Ascending aorta (tissue), 2 donors: Measurements from ENCODE around the gene APOBEC3C. TPM values are rescaled to one million over a fixed set of nuclear protein-coding genes. Genes with fewer than 3 reads are reported as not detected.
"Not testable (repeated sequence)": the region's sequence is repeated elsewhere in the genome, so short reads cannot be mapped to it uniquely, and the experiment has no call there.

Experiments
- DNase-seq, 2 donors: peaks; one replicate each; pipeline ENCODE4 v3.0.0-alpha.2; 2019; ENCODE audit warnings: low spot score in 2 of 2
- H3K27ac ChIP-seq, 2 donors: fragments of 200-600 bp; sonication (generic); one replicate each; pipeline ENCODE4 v1.5.1; 2016 to 2017; ENCODE audit warnings: mild to moderate bottlenecking in 1 of 2
- H3K27me3 ChIP-seq: fragments of 200-600 bp; sonication (generic); one replicate; pipeline ENCODE4 v1.5.1; 2017
- H3K36me3 ChIP-seq, 2 donors: fragments of 200-600 bp; sonication (generic); one replicate each; pipeline ENCODE4 v1.5.1; 2016
- H3K4me1 ChIP-seq, 2 donors: fragments of 200-600 bp; sonication (generic); one replicate each; pipeline ENCODE4 v1.5.1; 2016 to 2017; ENCODE audit warnings: mild to moderate bottlenecking in 1 of 2
- H3K4me3 ChIP-seq, 2 donors: fragments of 200-600 bp; sonication (generic); one replicate each; pipeline ENCODE4 v1.5.1; 2016 to 2017; ENCODE audit warnings: mild to moderate bottlenecking in 1 of 2
- H3K9me3 ChIP-seq, 2 donors: fragments of 200-600 bp; sonication (generic); one replicate each; pipeline ENCODE4 v1.5.1; 2016
- intact Hi-C: fragments of 100-400 bp; cut with DNase I; formaldehyde crosslinking; loops from one replicate; pipeline ENCODE4 v1.15.1; 2023
- total RNA-seq: library from RNA; depleted of rRNA; stranded (reverse); fragments of >200 nt; gene quantifications from one replicate; pipeline ENCODE4 v1.1.0, GENCODE V29; 2016
- TF ChIP-seq, protein P1 (sequence below), 3 experiments: fragments of 200-600 bp in 2 of 3; fragments of 450-650 bp in 1 of 3; sonication (generic) in 2 of 3; IDR thresholded peaks; one replicate each; pipeline ENCODE4 v1.5.1; 2016 to 2019; ENCODE audit warnings: antibody characterized with exemption in 3 of 3, mild to moderate bottlenecking in 1 of 3, moderate library complexity in 1 of 3

Gene APOBEC3C
- total RNA-seq, 1 donor from 2014 or later = 9.5 TPM

DNA sequence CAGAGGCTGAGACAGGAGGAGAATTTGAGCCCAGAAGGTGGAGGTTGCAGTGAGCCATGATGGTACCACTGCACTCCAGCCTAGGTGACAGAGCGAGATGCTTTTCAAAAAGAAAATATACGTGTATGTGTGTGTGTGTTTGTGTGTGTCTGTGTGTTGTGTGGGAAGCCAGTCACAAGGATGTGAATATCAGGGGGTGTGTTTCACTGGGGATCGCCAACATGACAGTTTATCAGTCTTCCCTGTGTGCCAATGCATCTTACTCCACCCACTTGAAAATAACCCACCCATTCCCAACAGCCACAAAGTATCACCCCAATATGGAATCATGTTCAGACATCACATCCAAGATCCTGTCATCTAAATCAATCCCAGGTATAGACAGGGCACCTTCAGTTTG lies 42.3 kb upstream of the APOBEC3C start:
- DNase-seq = no peak
- intact Hi-C loops = no loop called here
- no peaks in the 10 kb centered on the region for H3K27me3 ChIP-seq
- H3K36me3 ChIP-seq = no peaks in the 10 kb centered on the region
- no peak overlapping the region for H3K27ac ChIP-seq
- H3K4me3 ChIP-seq = no peak overlapping the region
- no peaks in the 10 kb centered on the region for H3K4me1 ChIP-seq
- no peaks in the 10 kb centered on the region for H3K9me3 ChIP-seq
- TF ChIP-seq, protein P1, sequence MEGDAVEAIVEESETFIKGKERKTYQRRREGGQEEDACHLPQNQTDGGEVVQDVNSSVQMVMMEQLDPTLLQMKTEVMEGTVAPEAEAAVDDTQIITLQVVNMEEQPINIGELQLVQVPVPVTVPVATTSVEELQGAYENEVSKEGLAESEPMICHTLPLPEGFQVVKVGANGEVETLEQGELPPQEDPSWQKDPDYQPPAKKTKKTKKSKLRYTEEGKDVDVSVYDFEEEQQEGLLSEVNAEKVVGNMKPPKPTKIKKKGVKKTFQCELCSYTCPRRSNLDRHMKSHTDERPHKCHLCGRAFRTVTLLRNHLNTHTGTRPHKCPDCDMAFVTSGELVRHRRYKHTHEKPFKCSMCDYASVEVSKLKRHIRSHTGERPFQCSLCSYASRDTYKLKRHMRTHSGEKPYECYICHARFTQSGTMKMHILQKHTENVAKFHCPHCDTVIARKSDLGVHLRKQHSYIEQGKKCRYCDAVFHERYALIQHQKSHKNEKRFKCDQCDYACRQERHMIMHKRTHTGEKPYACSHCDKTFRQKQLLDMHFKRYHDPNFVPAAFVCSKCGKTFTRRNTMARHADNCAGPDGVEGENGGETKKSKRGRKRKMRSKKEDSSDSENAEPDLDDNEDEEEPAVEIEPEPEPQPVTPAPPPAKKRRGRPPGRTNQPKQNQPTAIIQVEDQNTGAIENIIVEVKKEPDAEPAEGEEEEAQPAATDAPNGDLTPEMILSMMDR (IDR thresholded peaks at IDR 0.05) = no peak

DNA sequence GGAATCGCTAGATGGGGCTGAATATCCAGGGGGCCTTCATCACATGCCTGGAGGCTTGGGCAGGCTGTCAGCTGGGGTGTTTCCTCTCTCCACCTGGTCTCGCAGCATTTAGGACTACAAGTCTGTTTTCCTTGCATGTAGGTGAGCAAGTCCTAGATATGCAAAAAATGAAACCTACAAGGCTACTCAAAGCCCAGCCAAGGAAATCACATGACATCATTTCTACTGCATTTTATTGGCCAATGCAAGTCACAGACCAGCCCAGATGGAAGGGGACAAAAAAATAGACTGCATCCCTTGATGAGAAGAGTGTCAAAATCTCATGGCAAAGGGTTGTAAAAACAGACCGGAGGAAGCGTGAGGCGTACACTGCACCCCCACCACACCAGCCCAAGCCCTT lies 41.5 kb upstream of the APOBEC3C start:
- Histone ChIP-seq H3K27ac (no peak overlapping the region), H3K27me3 (no peaks in the 10 kb centered on the region), H3K4me1 (no peaks in the 10 kb centered on the region), H3K36me3 (no peaks in the 10 kb centered on the region), H3K4me3 (no peak overlapping the region), H3K9me3 (no peaks in the 10 kb centered on the region)
- intact Hi-C loops = no loop called here
- TF ChIP-seq, protein P1 (IDR thresholded peaks at IDR 0.05) = no peak
- no peak for DNase-seq

DNA sequence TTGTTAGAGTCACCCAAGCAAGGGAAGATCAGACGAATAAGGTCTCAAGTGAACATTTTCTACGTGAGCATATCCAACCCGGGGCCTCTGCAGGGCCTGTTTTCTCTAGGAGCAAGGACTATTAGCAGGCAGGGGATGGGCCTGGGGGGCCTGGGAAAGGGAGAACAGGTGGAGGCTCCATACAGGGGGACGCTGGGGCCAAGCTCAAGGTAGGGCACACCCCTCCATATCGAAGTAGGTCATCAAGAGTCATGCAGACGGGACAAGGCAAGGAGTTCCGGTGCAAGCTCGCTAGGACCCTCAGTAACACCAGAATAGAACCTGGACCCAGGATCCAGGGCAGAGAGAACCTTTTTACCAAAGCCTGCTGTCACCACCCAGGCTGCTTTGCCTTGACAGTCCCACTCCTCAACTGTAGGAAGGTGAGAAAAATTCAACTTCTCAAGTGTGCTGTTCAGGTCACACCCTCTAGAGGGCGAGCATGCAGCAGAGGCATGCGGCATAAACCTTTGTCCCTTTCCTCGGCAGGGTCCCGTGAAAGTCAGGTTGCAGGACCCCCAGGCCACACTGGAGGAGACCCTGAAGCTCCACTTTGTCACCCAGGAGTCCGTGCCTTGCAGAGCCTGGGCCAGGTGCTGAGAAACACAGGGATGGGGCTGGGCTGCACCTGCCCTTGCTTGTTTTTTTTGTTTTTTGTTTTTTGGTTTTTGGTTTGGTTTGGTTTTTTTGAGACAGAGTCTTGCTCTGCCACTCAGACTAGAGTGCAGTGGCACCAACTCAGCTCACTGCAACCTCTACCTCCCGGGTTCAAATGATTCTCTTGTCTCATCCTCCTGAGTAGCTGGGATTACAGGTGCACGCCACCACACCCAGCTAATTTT lies 40.5 kb upstream of the APOBEC3C start:
- H3K27me3 ChIP-seq = no peaks in the 10 kb centered on the region
- H3K9me3 ChIP-seq = no peaks in the 10 kb centered on the region
- intact Hi-C loops = no loop called here
- TF ChIP-seq, protein P1 (IDR thresholded peaks at IDR 0.05) = peak in 1 of 3 experiments; percentile 70
- H3K36me3 ChIP-seq = no peaks in the 10 kb centered on the region
- H3K4me3 ChIP-seq = no peak overlapping the region
- no peak overlapping the region for H3K27ac ChIP-seq
- no peak for DNase-seq
- no peaks in the 10 kb centered on the region for H3K4me1 ChIP-seq

DNA sequence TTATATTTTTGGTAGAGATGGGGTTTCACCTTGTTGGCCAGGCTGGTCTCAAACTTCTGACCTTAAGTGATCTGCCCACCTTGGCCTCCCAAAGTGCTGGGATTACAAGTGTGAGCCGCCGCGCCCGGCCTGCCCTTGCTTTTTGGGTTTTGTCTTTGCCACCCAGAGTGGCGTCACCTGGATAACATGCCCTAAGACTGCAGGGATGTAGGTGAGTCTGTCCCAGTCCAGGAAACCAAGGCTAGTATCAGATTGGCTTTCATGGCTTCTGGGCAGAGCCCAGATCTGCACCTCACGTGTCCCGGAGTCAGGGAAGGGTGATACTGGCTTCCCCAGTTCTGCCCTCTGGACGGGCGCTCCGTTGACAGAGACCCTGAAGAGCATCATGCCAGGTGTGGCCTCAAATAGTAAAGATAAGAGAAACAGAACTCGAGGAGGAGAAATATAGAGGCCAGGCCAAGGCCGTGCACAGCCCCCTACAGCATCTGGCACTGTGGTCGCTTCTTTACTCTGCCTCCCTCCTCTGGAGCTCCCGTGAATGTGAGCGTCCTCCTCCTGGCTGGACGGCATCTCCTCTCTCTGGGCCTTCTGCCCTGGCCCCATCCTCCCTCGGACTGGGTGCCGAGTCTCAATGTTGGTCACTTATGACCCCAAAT lies 39.8 kb upstream of the APOBEC3C start:
- intact Hi-C loops = no loop called here
- TF ChIP-seq, protein P1 (IDR thresholded peaks at IDR 0.05) = no peak
- no peak for DNase-seq
- H3K4me1 ChIP-seq = no peaks in the 10 kb centered on the region
- H3K9me3 ChIP-seq = no peaks in the 10 kb centered on the region
- H3K36me3 ChIP-seq = no peaks in the 10 kb centered on the region
- no peak overlapping the region for H3K27ac ChIP-seq
- no peak overlapping the region for H3K4me3 ChIP-seq
- no peaks in the 10 kb centered on the region for H3K27me3 ChIP-seq

DNA sequence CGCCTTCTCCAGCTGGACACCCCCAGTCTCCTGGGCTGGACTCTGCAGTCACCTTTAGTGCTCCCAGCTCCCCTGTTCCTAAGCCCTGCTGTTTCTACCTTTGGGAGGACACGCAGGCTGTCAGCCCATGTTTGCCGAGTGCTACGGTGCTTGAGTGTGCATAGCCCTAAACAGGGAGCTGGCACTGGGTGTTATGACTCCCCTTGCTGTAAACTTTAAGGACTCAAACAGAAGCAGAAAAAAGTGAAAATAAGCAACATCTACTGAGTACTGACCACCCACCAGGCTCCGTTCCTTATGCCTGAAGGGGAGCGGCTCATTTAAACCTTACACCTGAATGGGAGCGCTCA lies 39.3 kb upstream of the APOBEC3C start:
- no peak overlapping the region for H3K4me3 ChIP-seq
- intact Hi-C loops = no loop called here
- no peak overlapping the region for H3K27ac ChIP-seq
- DNase-seq = no peak
- H3K27me3 ChIP-seq = no peaks in the 10 kb centered on the region
- no peaks in the 10 kb centered on the region for H3K4me1 ChIP-seq
- TF ChIP-seq, protein P1 (IDR thresholded peaks at IDR 0.05) = no peak
- H3K9me3 ChIP-seq = no peaks in the 10 kb centered on the region
- H3K36me3 ChIP-seq = no peaks in the 10 kb centered on the region

DNA sequence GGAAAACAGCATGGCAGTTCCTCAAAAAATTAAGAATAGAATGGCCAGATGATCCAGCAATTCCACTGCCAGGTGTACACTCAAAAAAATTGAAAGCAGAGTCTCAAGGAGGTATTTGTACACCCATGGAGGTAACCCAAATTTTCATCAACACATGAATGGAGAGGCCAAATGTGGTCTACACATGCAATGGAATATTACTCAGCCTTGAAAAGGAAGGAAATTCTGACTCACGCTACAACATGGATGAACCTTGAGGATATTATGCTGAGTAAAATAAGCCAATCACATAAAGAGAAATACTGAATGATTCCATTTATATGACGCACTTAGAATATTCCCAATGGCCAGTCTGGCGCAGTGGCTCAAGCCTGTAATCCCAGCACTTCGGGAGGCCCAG lies 36.8 kb upstream of the APOBEC3C start:
- intact Hi-C loops, H3K9me3 ChIP-seq: not testable (repeated sequence)

DNA sequence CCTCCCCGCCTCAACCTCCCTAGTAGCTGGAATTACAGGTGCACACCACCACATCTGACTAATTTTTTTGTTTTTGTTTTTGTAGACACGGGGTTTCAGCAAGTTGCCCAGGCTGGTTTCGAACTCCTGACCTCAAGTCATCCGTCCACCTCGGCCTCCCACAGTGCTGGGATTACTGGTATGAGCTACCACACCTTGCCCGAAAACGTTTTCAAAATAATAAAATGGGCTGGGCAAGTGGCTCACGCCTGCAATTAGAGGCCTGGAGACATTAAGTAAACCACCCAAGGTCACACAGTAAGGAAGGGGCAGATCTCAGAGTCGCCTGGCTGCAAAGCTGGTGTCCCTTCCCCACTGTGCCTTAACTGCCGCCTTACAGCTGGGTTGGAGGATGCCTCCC lies 33.5 kb upstream of the APOBEC3C start:
- H3K4me1 ChIP-seq = peaks cover 0 to 10% of the 10 kb centered on the region in 2 donors
- H3K9me3 ChIP-seq, H3K27me3 ChIP-seq, DNase-seq, H3K27ac ChIP-seq, H3K4me3 ChIP-seq, H3K36me3 ChIP-seq: not testable (repeated sequence)
- intact Hi-C loops = loop anchor here (5.0 kb wide), 1 partner anchor 108 kb away; the partner anchor contains the start of gene CBX6

More for the DNA sequence above, 36.8 kb upstream of the APOBEC3C start:
- not testable (repeated sequence) for H3K4me1 ChIP-seq, H3K36me3 ChIP-seq, H3K27me3 ChIP-seq, DNase-seq, H3K27ac ChIP-seq, H3K4me3 ChIP-seq
